Measurements from ENCODE around the gene DIAPH1.

The DIAPH1 gene

DNA sequence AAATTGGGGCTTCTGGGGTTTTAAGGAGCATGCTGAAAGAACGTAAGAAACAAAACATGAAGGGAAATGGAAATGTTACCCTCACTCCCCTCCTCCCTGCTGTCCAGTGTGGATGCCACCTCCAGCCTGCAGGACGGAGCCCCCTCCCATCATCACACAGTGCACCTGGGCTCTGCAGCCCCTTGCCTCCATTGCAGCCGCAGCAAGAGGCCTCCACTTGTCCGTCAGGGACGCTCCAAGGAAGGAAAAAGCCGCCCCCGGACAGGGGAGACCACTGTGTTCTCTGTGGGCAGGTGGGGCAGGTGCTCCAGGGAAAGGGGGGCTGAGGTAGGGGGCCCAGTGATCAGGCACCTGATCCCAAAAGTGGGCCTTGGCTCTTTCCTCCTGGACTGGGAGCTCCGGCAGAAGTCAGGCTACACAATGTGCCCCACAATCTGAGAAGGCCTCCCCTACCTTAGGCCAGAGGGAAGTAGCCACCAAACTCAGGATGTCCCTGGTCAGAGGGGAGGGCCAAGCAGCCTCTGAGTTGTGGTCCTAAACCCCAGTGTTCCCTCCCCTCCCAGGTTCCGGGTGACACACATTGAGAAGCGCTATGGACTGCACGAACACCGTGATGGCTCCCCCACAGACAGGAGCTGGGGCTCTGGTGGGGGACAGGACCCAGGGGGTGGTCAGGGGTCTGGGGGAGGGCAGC is 20.7 kb upstream of the DIAPH1 start:
- no peak for DNase-seq (ENCODE audit: low spot score)

DNA sequence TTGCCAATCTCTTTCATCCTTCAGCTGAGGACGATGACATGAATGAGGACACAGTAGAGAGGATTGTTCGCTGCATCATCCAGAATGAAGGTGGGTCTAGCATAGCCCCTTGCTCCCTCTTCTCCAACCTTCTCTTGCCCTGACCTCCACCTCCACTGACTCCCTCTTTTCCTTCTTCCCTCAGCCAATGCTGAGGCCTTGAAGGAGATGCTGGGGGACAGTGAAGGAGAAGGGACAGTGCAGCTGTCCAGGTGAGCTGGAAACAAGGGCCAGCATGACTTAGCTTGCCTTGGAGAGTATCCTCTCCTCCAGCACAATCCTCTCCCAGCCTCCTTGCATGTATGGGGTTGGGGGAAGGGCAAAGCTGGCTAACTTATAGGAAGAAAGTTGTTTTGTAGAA is 20.0 kb upstream of the DIAPH1 start:
- DNase-seq (ENCODE audit: low spot score) = no peak

DNA sequence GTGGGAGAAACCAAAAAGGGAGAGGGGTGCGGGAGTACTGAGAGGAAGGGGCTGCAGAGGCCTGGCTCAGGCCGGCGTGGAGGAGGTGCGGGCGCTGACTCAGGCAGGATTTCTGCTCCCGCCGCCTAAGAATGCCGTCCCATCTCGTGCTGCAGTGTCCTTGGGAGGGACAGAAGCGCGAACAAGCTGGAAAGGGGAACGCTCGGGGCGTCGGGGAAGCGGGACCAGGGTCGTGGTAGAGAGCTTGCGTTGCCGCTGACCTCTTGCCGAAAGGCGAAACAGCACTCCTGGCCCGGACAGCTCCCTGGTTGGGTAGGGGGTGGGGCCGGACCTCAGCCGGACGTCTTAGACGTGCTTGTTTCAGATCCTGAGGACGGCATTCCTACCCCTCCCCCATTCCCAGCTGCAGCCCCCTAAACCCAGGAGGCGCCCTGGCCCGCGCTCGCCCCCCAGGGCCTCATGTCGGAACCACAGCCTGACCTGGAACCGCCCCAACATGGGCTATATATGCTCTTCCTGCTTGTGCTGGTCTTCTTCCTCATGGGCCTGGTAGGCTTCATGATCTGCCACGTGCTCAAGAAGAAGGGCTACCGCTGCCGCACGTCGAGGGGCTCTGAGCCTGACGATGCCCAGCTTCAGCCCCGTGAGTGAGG is 19.1 kb upstream of the DIAPH1 start:
- DNase-seq (ENCODE audit: low spot score) = peak; percentile 55

DNA sequence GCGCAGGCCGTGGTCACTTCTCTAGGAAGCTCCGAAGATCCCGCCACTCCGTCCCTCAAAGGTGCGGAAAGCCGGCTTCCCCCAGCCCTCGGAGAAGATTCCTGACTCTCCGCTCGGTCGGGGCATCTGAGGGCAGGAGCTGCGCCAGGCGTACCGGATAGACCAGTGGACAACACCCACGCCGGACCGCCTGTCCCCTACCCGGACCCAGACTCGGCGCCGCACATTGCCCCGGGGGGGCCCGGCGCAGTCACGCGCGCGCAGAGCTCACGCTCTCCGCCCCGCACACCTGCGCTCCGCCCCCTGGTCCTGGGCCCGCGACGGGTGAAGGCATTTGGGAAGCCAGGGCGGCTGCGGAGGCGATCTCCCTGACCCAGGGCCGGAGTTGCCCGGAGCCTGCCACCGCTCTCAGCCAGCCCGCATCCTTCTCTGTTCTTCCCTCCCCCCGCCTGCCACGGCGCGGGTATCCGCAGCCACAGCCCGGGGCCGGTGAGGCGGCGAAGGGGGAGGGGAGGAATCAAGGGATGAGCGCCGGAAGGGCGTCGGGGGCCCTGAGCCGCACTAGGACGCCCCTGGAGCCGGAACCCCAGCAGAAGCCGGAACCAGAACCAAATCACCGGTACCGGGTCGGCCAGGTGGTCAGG is 18.4 kb upstream of the DIAPH1 start:
- DNase-seq (ENCODE audit: low spot score) = no peak

DNA sequence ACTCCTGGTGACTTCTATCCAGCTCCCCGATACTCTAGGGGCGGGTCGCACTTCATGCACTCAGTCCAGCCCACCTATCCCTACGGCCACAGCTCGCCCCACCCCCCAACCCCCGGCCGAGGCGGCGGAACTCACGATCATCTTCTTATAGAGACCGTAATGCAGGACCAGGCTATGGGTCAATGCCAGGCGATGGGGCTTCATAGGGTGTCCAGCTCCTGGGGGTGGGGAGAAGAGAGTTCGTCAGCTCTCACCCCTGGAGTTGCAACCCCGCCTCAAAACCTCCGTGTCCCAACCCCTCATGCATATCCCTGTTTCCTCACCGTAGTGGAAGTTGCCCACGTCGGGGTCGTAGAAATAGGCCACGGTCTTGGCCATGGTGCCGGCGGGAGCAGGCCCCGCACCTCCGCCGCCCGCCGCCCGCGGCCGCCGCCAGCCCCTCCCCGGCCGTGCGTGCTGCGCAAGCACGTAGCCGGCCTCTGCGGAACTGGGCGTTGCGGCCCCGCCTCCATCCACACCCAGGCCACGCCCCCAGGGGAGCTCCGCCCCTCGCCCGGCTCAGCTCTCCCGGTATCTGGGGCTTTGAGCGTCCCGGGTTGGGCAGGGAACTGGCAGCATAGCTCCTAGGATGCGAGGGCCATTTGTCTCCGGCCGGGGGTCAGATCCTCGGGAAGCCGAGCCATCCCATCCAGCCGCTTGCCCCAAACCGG is 17.8 kb upstream of the DIAPH1 start, which contains the start of the genes HDAC3 and RELL2:
HDAC3 (minus strand) TSS at position 437 of the 710 bp plus-strand sequence; CDS start at position 378, 59 bp downstream.
RELL2 (plus strand) TSS at position 585 of the 710 bp plus-strand sequence. CDS start 1,229 bp downstream, outside the sequence.
- DNase-seq (ENCODE audit: low spot score) = peak; percentile 98

DNA sequence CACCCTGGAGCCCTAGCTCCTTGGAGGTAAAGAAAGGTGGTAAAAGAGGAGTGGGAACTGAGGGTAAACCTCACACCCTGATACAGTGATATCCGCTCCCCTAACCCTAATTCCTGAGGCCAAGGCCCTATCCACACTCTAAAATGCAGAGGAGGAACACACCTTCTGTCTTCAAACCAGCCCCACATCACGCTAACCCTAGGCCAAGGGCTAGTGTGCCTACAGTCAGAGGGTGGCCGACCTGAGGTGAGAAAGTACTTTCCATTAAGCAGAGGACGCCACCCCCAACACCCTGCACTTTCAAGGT is 17.3 kb upstream of the DIAPH1 start:
- DNase-seq (ENCODE audit: low spot score) = no peak

DNA sequence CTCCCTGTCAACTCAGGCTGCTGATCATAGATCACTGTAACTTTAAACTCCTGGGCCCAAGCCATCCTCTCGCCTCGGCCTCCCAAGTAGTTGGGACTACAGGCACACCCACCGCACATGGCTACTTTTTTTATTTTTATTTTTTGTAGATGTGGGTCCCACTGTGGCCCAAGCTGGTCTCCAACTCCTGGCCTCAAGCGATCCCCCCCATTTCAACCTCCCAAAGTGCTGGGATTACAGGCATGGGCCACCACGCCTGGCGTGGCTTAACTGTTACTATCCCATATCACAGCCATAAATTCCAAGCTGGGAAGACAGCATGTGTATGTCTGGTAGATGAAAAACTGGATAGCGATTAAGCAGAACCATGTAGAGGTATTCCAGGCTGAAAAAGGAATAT is 16.8 kb upstream of the DIAPH1 start:
- DNase-seq (ENCODE audit: low spot score) = no peak

DNA sequence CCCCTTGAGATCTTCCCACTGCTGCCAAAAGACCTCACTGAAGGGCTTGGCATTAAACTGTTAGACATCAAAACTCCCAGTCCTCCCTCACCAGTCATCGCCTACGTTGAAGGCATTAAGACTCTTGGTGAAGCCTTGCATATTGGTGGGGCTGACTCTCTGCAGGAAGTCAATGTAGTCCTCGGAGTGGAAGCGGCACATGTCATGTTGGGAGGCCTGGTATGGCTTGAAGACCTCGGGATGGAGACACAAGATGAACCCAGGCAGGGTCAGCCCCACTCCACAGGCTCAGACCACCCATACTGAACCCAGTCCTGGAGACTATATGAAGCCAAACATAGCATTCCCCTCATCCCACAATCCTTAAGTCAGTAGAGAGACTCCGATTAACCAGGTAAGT is 15.9 kb upstream of the DIAPH1 start:
- no peak for DNase-seq (ENCODE audit: low spot score)

DNA sequence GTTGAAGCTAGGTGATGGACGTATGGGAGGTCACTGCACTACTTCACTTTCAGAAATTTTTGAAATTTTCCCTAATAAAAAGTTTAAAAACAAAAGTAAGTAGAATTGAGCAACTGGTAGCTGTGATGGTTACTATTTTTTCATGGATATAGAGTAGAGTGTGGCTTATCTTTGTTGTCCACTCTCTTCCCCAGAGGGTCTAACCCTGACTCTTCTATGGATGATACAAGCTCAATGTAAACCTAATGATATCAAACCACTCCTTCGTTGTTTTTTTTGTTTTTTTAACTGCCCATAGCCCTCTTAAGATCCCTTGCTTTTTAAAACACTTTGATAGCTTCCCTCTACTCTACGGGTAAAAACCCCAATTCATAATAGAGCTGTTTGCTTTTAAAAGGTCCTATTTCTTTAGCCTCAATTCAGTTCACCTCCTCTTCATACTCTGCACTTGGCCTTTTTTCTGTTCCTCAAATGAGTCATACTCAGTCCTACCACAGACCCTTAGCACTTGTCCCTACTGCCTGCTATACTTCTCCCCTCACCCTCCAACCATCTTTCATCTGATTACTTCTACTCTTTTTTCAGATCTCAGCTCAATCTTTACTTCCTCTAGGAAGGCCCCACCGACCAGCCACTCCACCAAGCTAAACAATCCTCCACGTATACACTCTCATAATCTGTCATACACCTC is 15.2 kb upstream of the DIAPH1 start:
- DNase-seq (ENCODE audit: low spot score) = no peak

DNA sequence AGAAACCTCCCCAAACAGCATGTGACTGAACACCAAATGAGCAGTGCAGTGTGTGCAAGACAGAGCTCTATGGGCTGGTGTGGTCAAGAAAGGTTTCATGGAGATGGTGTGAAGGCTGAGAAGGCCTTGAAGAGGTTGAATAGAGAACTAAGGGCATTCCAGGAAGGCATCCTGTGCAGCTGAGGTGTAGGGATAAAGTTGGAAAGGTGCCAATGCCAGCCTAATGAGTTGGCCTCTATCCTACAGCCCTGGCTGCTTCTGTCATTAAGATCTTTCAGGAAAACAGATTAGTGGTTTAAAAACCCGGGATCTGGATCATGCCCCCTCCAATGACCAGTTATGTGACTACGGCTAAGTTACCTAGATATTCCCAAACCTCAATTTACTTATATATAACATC is 13.8 kb upstream of the DIAPH1 start:
- no peak for DNase-seq (ENCODE audit: low spot score)

DNA sequence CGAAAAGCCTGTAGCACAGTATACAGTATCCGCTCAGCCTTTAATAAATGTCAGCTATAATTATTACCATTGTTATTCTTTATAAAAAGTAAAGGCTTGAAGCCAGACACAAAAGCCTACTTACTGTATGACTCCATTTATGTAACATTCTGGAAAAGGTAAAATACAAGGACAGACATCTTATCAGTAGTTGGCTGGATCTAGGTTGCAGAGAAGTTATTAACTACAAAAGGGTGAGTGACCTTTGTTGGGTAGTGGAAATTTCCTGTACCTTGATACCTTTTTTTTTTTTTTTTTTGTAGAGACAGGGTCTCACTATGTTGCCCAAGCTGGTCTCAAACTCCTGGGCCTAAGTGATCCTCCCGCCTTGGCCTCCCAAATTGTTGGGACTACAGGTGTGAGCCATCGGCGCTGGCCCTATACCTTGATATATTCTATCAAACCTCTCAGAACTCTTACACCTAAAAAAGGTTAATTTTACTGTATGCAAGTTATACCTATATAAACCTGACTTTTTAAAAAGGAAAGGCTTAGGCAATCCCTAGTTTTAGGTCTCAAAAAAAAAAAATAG is 11.9 kb upstream of the DIAPH1 start:
- no peak for DNase-seq (ENCODE audit: low spot score)

DNA sequence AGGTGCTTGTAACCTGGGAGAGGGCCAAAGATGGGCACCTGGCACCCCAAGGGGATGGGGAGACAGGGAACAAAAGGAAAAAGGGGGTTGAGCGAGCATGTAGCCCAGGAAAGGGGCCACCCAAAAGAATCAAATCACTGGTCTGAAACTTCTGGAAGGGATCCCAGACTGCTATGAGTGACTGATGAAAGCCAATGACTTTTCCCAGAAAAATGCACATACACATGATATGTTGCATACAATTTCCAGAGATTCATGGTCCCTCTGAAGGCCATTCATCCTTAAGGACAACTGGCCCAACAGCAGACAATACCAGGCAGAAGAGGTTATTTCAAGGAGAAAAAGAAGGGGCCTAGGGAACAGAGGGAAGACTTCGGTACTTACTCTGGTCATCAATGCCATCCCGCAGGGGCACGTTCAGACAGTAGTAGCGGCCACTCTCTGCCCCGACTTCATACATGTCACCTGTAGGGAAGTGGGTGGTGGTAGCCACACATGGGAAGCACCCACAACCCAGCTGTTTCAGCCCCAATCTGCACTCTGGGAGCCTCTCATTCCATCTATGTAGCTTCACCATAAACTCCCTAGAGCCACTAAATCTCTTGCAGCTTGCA is 9.5 kb upstream of the DIAPH1 start:
- DNase-seq (ENCODE audit: low spot score) = no peak

DNA sequence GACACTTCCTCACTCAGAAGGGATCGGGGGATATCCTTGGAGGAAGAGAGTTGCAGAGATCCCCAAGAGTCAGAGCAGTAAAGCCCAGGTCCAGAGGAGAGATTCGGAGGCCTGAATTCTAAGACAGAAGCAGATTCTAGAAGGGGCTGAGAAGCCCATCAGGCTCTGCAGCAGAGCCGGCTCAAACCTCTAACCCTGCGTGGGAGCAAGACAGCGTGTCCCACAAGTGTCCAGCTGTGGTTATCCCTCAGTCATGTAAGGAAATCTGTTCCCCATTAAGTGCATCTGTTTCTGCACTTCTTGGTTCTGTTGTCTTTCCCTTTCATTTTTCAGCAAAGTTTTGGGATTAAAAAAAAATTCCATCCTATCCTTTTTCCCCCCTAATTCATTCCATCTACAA is 4.8 kb upstream of the DIAPH1 start:
- DNase-seq (ENCODE audit: low spot score) = no peak

DNA sequence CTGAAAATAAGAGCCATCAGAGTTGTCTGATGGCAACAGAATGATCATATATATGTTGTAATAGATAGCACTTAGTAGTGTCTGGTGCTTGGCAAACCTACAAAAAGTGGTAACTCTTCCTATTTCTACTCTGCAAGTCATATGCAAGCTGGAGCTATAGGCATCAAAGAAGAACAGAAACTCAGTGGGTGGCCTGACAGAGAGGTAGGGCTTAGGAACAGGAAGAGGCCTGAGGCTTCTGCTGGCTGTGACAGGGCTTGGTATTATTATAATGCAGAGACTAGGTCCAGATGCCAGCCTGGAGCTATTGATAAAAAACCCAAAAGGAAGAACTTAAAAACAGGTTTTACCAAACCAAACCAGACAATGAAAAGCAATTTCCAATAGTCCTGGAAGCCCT is 4.4 kb upstream of the DIAPH1 start:
- no peak for DNase-seq (ENCODE audit: low spot score)

DNA sequence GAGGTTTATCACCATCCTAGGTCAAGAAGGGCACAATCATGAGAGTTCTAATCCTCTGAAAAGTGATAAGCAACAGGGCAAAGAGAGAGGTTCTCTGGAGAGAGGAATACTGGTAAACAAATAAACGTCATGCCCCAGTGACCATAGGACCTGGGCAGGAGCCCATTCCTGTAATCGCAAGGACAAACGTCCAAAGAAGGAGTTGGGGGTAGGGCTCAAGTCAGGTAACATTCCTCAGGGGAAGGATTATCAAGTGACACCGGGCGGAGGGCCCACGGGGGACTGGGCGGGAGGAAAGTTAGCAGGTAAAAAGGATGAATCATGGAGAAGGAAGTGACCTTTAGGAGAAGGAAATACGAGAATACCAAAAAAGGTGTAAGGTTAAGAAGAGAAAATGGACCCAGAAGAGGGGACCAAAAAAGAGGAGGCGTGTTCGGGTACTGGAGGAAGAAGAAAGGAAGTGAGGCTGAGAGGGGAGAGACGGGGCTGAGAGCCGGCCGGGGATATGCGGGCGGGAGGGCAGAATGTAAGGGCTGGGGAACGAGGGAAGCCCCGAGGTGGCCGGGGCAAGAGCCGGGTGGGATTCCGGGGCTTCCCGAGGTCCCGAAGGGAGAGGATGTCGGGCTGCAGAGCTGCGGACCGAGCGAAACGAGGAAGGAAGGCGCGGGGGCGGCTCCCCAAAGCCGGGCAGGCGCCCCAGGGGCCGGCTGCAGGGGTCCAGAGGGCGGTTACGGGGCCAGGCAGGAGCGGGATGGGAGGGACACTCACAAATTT is 583 bp downstream of the DIAPH1 start:
- DNase-seq (ENCODE audit: low spot score) = peak; percentile 22

DNA sequence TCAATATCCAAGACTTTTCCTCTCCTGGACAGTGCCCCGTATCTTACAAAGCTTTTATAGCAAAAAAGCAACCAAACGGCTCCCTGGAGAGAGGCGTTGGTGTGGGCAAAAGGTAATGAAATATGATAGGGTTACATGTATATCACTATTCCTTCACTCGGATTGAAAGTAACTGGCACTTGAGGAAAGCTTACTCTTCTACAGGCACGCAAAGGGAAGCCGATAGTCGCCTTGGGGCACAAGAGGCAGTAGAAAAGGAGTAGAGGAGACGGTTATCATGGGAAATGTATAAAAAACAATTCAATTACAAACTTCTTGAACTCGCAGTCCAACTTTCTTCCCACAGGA is 1.1 kb downstream of the DIAPH1 start:
- no peak for DNase-seq (ENCODE audit: low spot score)

DNA sequence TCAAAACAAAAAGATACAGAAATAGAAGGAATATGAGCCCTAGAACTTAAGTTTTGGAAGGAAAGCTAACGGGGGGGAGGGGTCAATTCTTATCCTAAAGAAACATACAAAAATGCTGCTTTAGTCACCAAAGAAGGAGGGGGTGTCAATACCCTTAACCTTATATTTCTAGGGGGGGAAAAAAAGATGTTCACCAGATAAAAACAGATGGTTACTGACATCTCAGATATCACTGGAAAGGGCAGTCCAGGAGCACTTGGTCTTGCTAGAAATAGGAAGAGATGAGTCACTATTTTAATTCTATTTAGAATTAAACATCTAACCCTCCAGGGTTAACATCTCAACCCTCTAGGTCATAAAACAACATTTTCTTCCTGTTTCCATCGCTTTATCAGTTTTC is 1.7 kb downstream of the DIAPH1 start:
- DNase-seq (ENCODE audit: low spot score) = no peak

DNA sequence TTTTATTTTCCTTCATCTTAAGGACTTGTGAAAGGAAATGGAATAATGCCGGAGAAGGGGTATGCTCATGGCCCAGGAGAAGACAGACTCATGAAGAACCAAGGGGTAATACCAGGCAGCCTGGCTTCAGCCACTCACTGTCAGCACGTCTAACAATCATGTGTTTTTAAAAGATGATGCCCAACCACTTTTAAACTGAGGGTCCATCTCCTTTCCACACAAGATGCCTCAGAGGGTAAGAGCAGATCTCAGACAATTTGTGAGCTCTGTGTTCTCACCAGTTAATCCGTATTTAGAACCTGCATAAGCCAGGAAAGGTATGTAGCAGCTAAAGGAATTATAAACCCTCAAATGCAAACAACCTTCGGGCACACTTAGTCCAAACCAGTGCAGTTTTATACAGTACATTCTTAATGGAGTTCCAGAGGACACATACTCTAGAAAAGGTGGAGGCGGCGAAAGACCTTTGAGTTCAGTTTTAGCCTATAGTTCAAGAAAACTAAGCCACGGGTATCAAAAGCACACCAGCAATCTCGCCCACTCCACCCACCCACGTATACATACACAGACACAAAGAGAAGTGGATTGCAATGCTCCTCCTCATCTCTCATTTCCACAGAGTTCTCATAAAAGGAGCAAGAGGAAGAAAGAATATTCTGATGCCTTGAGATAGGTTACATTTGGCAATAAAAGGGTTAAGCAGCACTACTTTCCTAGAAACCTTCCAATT is 2.6 kb downstream of the DIAPH1 start:
- DNase-seq (ENCODE audit: low spot score) = no peak

DNA sequence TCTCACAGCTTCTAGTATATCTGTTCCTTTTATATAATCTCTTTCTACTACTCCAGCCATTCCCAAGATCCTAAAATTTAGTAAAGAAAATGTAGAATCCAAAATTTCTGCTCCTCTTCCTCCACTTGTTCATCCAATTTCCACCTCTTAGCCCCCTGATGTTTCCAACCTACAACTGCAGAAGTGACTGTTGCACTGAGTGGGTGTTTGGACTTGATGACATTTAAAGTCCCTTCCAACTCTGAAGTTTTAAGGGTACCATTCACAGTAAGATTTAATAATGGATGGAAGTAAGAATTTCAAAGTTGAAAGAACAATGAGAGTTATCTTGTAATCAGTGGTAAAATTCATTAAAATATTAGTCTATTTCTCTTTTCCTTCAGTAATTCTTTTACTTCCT is 5.5 kb downstream of the DIAPH1 start:
- no peak for DNase-seq (ENCODE audit: low spot score)

DNA sequence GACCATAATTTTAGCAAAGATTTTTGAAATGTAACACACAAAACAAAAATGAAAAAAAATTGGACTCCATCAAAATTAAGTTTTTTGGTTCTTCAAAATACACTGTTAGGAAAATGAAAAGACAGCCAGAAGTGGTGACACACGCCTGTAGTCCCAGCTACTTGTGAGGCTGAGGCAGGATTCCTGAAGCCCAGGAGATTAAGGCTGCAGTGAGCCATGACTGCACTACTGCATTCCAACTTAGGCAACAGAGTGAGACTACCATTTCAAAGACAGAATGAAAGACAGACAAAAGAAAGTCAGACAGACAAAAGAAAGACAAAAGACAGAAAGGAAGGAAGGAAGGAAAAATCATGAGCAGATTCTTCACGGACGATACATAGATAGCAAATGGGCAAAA is 7.5 kb downstream of the DIAPH1 start:
- no peak for DNase-seq (ENCODE audit: low spot score)
